Activated T-cell treated with anti-CD3 and anti-CD28 coated beads, Interleukin-2, amount 50 U/mL, for 4 hours (primary cell): ENCODE results near the gene RPAIN. TPM values are rescaled to one million over a fixed set of nuclear protein-coding genes. Genes with fewer than 3 reads are reported as not detected.

Experiments
- ATAC-seq, 2 donors: fragments of 200-7000 bp; cut with Tn5 transposase; one replicate each; pipeline ENCODE4 v1.10.0; 2021
- DNase-seq: peaks from one replicate; pipeline ENCODE4 v3.0.0-alpha.2; 2020
- H3K27me3 Mint-ChIP-seq: one replicate; pipeline ENCODE4 v1.8.0; 2021; ENCODE audit warnings: low read depth, mixed read lengths
- H3K36me3 Mint-ChIP-seq: one replicate; pipeline ENCODE4 v1.8.0; 2022; ENCODE audit warnings: mixed read lengths; ENCODE audit not compliant: insufficient read depth
- H3K4me1 Mint-ChIP-seq: one replicate; pipeline ENCODE4 v1.8.0; 2021; ENCODE audit warnings: low read depth, mixed read lengths
- H3K4me3 Mint-ChIP-seq: one replicate; pipeline ENCODE4 v1.8.0; 2021; ENCODE audit warnings: mild to moderate bottlenecking, moderate library complexity, mixed read lengths
- H3K9me3 Mint-ChIP-seq: one replicate; pipeline ENCODE4 v1.8.0; 2021; ENCODE audit warnings: mixed read lengths
- total RNA-seq, 3 donors: library from RNA; stranded (reverse); gene quantifications; one replicate each; pipeline ENCODE4 v1.2.1, GENCODE V29; 2021

RPAIN gene
- total RNA-seq, 3 donors from 2014 or later: 68.5 to 81.5 (median 76.2) TPM

- peak within 1 kb of the TSS; percentile 92 for H3K4me3 Mint-ChIP-seq
- H3K36me3 Mint-ChIP-seq: peaks cover 41% of the 10 kb centered on the region
- no peaks in the 10 kb centered on the region for H3K27me3 Mint-ChIP-seq
Observed at GRCh38 chr17:5438716-5439445, 18.9 kb downstream of the RPAIN start, which contains the start of gene C1QBP. Gene C1QBP, minus strand, starts transcription at chr17:5439155. Its CDS starts 82 bp downstream, at chr17:5439073.

GRCh38 chr17:5439446-5439764 lies 19.4 kb downstream of the RPAIN start:
- ATAC-seq (no peak), DNase-seq (no peak)
- peak overlapping the region; percentile 92 for H3K4me3 Mint-ChIP-seq
- no peaks in the 10 kb centered on the region for H3K27me3 Mint-ChIP-seq
- peaks cover 41% of the 10 kb centered on the region for H3K36me3 Mint-ChIP-seq
- no peaks in the 10 kb centered on the region for H3K9me3 Mint-ChIP-seq
- peaks cover 33% of the 10 kb centered on the region for H3K4me1 Mint-ChIP-seq

More at GRCh38 chr17:5438716-5439445, 18.9 kb downstream of the RPAIN start, which contains the start of gene C1QBP:
- ATAC-seq (peak; percentile 90 to 91), DNase-seq (peak; percentile 91)
- Mint-ChIP-seq H3K4me1 (peaks cover 33% of the 10 kb centered on the region), H3K9me3 (no peaks in the 10 kb centered on the region)

- no peaks in the 10 kb centered on the region for H3K9me3 Mint-ChIP-seq
- H3K4me3 Mint-ChIP-seq: no peak overlapping the region
- DNase-seq (no peak), ATAC-seq (no peak)
- peaks cover 5% of the 10 kb centered on the region for H3K4me1 Mint-ChIP-seq
- H3K36me3 Mint-ChIP-seq: peaks cover 26% of the 10 kb centered on the region
- H3K27me3 Mint-ChIP-seq: no peaks in the 10 kb centered on the region
Observed at GRCh38 chr17:5443728-5444127, 23.7 kb downstream of the RPAIN start.

GRCh38 chr17:5444209-5444608 lies 24.2 kb downstream of the RPAIN start:
- Mint-ChIP-seq H3K9me3 (no peaks in the 10 kb centered on the region), H3K27me3 (no peaks in the 10 kb centered on the region), H3K36me3 (peaks cover 30% of the 10 kb centered on the region), H3K4me3 (no peak overlapping the region), H3K4me1 (peaks cover 5% of the 10 kb centered on the region)
- ATAC-seq (no peak), DNase-seq (no peak)

GRCh38 chr17:5446786-5447185 lies 26.8 kb downstream of the RPAIN start:
- Mint-ChIP-seq H3K36me3 (peaks cover 49% of the 10 kb centered on the region), H3K4me3 (no peak overlapping the region), H3K9me3 (no peaks in the 10 kb centered on the region), H3K4me1 (no peaks in the 10 kb centered on the region), H3K27me3 (no peaks in the 10 kb centered on the region)
- DNase-seq (no peak), ATAC-seq (no peak)

GRCh38 chr17:5464717-5465507 lies 44.9 kb downstream of the RPAIN start:
- Mint-ChIP-seq H3K4me1 (peaks cover 38% of the 10 kb centered on the region), H3K4me3 (no peak overlapping the region), H3K27me3 (no peaks in the 10 kb centered on the region), H3K36me3 (peaks cover 16% of the 10 kb centered on the region), H3K9me3 (no peaks in the 10 kb centered on the region)
- DNase-seq (no peak), ATAC-seq (no peak)

GRCh38 chr17:5466295-5466694 lies 46.3 kb downstream of the RPAIN start:
- H3K4me3 Mint-ChIP-seq: peak overlapping the region; percentile 92
- H3K27me3 Mint-ChIP-seq: no peaks in the 10 kb centered on the region
- H3K9me3 Mint-ChIP-seq: no peaks in the 10 kb centered on the region
- peaks cover 40% of the 10 kb centered on the region for H3K4me1 Mint-ChIP-seq
- DNase-seq (no peak), ATAC-seq (no peak)
- H3K36me3 Mint-ChIP-seq: peaks cover 13% of the 10 kb centered on the region

GRCh38 chr17:5467416-5467815 lies 47.4 kb downstream of the RPAIN start:
- ATAC-seq (no peak), DNase-seq (no peak)
- H3K36me3 Mint-ChIP-seq: peaks cover 18% of the 10 kb centered on the region
- H3K9me3 Mint-ChIP-seq: no peaks in the 10 kb centered on the region
- H3K4me3 Mint-ChIP-seq: peak overlapping the region; percentile 92
- H3K27me3 Mint-ChIP-seq: no peaks in the 10 kb centered on the region
- H3K4me1 Mint-ChIP-seq: peaks cover 40% of the 10 kb centered on the region

GRCh38 chr17:5468075-5468473 lies 48.1 kb downstream of the RPAIN start:
- Mint-ChIP-seq H3K4me1 (peaks cover 40% of the 10 kb centered on the region), H3K27me3 (no peaks in the 10 kb centered on the region), H3K9me3 (no peaks in the 10 kb centered on the region), H3K4me3 (peak overlapping the region; percentile 92), H3K36me3 (peaks cover 19% of the 10 kb centered on the region)
- peak; percentile 28 to 39 for ATAC-seq
- peak; percentile 34 for DNase-seq

GRCh38 chr17:5472511-5472910 lies 52.5 kb downstream of the RPAIN start:
- peaks cover 17% of the 10 kb centered on the region for H3K4me1 Mint-ChIP-seq
- H3K27me3 Mint-ChIP-seq: no peaks in the 10 kb centered on the region
- DNase-seq: no peak
- no peak overlapping the region for H3K4me3 Mint-ChIP-seq
- H3K36me3 Mint-ChIP-seq: peaks cover 31% of the 10 kb centered on the region
- no peak for ATAC-seq
- H3K9me3 Mint-ChIP-seq: no peaks in the 10 kb centered on the region

GRCh38 chr17:5473906-5474305 lies 53.9 kb downstream of the RPAIN start:
- H3K27me3 Mint-ChIP-seq: no peaks in the 10 kb centered on the region
- DNase-seq (no peak), ATAC-seq (no peak)
- H3K36me3 Mint-ChIP-seq: peaks cover 40% of the 10 kb centered on the region
- H3K4me3 Mint-ChIP-seq: no peak overlapping the region
- no peaks in the 10 kb centered on the region for H3K9me3 Mint-ChIP-seq
- peaks cover 14% of the 10 kb centered on the region for H3K4me1 Mint-ChIP-seq

- DNase-seq (no peak), ATAC-seq (no peak)
- Mint-ChIP-seq H3K4me3 (no peak overlapping the region), H3K4me1 (peaks cover 23% of the 10 kb centered on the region), H3K36me3 (peaks cover 55% of the 10 kb centered on the region), H3K9me3 (no peaks in the 10 kb centered on the region), H3K27me3 (no peaks in the 10 kb centered on the region)
Observed at GRCh38 chr17:5478992-5479391, 59.0 kb downstream of the RPAIN start.

GRCh38 chr17:5480962-5481361 lies 61.0 kb downstream of the RPAIN start:
- H3K27me3 Mint-ChIP-seq: no peaks in the 10 kb centered on the region
- DNase-seq (no peak), ATAC-seq (no peak)
- H3K4me1 Mint-ChIP-seq: peaks cover 37% of the 10 kb centered on the region
- H3K4me3 Mint-ChIP-seq: no peak overlapping the region
- no peaks in the 10 kb centered on the region for H3K9me3 Mint-ChIP-seq
- peaks cover 51% of the 10 kb centered on the region for H3K36me3 Mint-ChIP-seq

GRCh38 chr17:5481451-5481850 lies 61.5 kb downstream of the RPAIN start:
- H3K9me3 Mint-ChIP-seq: no peaks in the 10 kb centered on the region
- H3K27me3 Mint-ChIP-seq: no peaks in the 10 kb centered on the region
- no peak overlapping the region for H3K4me3 Mint-ChIP-seq
- H3K4me1 Mint-ChIP-seq: peaks cover 37% of the 10 kb centered on the region
- no peak for ATAC-seq
- peaks cover 51% of the 10 kb centered on the region for H3K36me3 Mint-ChIP-seq
- DNase-seq: no peak
